ENCODE results near the gene SLC26A9. TPM values are rescaled to one million over a fixed set of nuclear protein-coding genes. Genes with fewer than 3 reads are reported as not detected.
A peak's percentile ranks its signal among the peaks of the same experiment; 100 is the strongest.

The SLC26A9 gene, protein sequence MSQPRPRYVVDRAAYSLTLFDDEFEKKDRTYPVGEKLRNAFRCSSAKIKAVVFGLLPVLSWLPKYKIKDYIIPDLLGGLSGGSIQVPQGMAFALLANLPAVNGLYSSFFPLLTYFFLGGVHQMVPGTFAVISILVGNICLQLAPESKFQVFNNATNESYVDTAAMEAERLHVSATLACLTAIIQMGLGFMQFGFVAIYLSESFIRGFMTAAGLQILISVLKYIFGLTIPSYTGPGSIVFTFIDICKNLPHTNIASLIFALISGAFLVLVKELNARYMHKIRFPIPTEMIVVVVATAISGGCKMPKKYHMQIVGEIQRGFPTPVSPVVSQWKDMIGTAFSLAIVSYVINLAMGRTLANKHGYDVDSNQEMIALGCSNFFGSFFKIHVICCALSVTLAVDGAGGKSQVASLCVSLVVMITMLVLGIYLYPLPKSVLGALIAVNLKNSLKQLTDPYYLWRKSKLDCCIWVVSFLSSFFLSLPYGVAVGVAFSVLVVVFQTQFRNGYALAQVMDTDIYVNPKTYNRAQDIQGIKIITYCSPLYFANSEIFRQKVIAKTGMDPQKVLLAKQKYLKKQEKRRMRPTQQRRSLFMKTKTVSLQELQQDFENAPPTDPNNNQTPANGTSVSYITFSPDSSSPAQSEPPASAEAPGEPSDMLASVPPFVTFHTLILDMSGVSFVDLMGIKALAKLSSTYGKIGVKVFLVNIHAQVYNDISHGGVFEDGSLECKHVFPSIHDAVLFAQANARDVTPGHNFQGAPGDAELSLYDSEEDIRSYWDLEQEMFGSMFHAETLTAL
- 0.16 TPM in 1 of 2 replicates, not detected in the other for total RNA-seq
- 0.03 TPM for polyA plus RNA-seq (2012)

DNA sequence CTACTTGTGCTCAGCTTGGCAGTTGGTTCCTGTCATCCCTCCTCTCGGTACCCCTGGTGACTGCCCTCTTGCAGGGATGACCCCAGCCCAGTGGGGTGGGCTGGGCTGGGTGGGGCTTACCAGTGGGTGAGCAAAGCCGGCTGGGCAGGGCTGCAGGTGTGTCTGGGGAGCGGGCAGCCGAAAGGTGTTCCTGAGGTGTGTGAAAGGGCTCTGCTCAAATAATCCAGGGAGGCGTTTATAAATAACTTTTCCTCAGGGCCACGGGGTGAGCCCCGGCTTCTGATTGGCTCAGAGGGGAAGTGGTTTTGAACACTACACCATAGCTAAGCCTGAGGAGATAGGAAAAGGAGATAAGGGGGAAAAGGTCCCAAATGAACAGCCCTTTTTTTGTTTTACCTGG is at the start of gene SLC26A9:
TSS of gene SLC26A9 (minus strand) at position 212 of the 400 bp plus-strand sequence. CDS start 7,636 bp downstream, outside the sequence.
- no peak for DNase-seq (ENCODE audit: low read depth)

DNA sequence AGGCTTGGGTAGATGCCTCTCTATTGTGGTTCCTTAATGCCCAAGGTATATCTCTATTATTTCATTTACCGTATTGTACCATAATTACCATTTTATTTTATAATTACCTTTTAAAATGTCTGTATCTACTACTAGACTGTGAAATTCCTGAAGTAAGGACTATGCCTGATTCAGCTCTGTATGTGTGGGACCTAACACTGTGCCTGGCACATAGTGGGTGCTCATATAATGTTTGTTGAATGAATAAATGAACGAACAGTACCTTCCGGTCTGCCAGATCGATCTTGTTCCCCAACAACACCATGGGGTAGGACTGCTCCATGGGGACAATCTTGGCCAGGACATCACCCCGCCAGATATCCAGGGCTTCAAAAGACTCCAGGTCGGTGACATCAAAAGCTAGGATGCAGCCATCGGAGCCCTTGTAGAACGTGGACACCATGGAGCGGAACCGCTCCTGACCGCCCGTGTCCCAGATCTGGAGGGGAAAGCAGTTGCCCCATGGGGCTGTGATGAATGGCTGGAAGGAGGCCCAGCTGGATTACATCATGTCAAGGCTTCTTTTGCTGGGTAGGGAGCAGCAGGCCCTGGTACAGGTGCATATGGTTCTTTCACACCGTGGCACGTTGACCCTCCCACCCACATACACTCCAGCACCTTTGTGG is 49.1 kb upstream of the SLC26A9 start:
- no peak for DNase-seq (ENCODE audit: low read depth)

GRCh38 chr1:205991237-205991636 is 48.0 kb upstream of the SLC26A9 start:
- DNase-seq (ENCODE audit: low read depth): peak; percentile 48

DNA sequence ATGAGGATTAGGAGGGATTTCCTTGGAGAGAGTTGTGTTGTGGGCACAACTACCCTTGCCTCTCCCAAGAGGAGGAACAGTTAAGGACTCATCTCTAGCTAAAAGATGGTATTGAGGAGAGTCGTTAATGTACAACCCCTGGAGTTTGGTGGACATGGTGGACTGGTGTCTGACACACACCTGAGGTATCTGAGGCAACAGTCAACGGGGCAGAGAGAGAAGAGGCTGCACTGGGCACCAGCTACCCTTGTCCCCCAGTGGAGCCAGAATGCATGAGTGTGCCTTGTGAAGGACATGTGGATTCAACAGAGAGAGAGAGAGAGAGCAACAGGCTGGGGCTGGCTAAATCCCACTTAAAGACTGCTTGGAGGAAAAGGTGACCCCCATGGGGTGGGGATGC is 47.0 kb upstream of the SLC26A9 start:
- DNase-seq (ENCODE audit: low read depth): no peak

- no peak for DNase-seq (ENCODE audit: low read depth)
These were observed 46.5 kb upstream of the SLC26A9 start for GRCh38 chr1:205989786-205990185.

DNA sequence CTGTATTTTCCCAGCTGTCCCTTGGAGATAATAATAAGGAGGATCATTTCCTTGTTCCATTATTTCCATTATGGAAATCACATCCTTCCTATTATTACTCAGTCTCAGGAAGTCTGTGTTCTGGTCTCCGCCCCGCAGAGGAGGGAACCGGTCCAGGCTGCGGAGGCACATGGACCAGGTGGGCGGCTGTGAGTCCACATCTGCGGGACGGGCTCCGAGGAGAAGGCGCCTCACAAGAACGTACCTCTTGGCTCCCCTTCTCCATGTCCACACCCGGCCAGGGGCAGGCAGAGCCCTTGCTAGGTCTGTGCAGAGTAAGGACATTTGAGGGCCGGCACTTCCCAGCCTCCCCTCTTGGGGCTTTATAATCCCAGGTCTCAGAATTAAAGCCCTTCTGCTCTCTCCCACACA is 45.3 kb upstream of the SLC26A9 start:
- no peak for DNase-seq (ENCODE audit: low read depth)

- DNase-seq (ENCODE audit: low read depth): no peak
These were observed 43.6 kb upstream of the SLC26A9 start for GRCh38 chr1:205986861-205987260.

GRCh38 chr1:205986292-205986691 is 43.0 kb upstream of the SLC26A9 start:
- DNase-seq (ENCODE audit: low read depth): peak; percentile 23

GRCh38 chr1:205985330-205986005 is 42.2 kb upstream of the SLC26A9 start:
- DNase-seq (ENCODE audit: low read depth): no peak

DNA sequence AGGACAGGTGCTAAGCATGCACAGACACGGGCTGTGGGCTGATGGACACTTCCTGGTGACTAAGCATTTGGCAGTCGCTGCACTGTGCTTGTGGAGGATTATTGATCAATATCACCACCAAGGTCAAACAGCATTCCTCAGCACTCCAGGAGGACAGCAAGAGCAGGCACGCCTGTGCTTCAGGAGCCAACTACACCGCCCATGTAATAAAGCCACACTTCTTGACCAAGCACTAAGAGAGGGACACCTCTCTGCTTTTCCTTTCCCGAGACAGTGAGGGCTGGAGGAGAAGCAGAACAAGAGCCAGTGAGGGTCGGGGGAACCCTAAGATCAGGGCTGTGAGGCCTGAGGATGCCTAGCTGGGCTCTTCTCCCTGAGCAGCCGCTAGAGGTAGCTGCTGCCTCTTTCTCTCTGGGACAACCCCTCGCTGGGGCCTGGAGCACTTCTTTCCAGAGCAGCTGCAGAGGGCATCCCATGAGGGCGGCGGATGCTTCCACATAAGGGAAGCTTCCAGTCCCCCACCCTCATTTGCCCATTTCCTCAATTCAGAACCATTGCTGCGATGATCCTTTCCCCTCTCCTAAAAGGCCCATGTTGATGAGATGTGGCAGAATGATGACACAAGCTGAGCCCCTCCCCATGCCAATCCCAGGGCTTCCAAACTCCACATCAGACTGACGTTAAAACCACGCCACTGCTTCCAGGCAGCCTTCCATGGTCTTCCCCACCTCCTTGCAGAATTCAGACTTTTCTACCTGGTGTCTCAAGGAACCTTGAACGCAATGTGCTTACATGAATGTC is 40.9 kb upstream of the SLC26A9 start:
- peak; percentile 80 for DNase-seq (ENCODE audit: low read depth)

- DNase-seq (ENCODE audit: low read depth): no peak
These were observed 38.0 kb upstream of the SLC26A9 start for GRCh38 chr1:205981257-205981656.

GRCh38 chr1:205980237-205980870 is 37.1 kb upstream of the SLC26A9 start:
- DNase-seq (ENCODE audit: low read depth): peak; percentile 32

DNA sequence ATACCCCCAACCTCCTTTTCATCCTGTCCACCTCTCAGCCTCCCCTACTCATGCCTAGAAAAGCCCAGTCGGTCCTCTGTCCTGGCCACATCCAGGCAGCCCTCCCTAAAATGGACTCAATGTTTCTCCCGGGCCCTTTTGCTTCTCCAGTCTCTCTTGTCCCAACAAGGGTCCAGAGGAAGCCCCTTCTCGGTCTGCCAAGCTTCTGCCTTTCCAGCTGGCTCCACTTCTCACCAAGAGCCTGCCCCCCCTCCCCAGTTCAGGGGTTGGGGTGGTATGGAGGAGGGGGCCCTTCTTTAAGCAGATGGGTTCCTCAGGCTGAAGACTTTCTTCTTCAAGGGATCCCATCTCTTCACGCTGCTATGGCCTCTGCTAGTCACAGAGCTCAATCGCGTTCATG is 36.0 kb upstream of the SLC26A9 start:
- DNase-seq (ENCODE audit: low read depth): no peak

GRCh38 chr1:205978676-205979075 is 35.4 kb upstream of the SLC26A9 start:
- no peak for DNase-seq (ENCODE audit: low read depth)

GRCh38 chr1:205977402-205978014 is 34.3 kb upstream of the SLC26A9 start:
- DNase-seq (ENCODE audit: low read depth): peak; percentile 83

- peak; percentile 80 for DNase-seq (ENCODE audit: low read depth)
These were observed 33.6 kb upstream of the SLC26A9 start for GRCh38 chr1:205976708-205977401.

- DNase-seq (ENCODE audit: low read depth): no peak
These were observed 32.8 kb upstream of the SLC26A9 start for GRCh38 chr1:205976036-205976435.

GRCh38 chr1:205975387-205975998 is 32.2 kb upstream of the SLC26A9 start:
- DNase-seq (ENCODE audit: low read depth): no peak
